ENCODE results near the gene APC2.
"Not testable (repeated sequence)": the region's sequence is repeated elsewhere in the genome, so short reads cannot be mapped to it uniquely, and the experiment has no call there.

APC2 gene

GRCh38 chr19:1467490-1468273, 17.8 kb downstream of the APC2 start:
- no peak for DNase-seq

DNA sequence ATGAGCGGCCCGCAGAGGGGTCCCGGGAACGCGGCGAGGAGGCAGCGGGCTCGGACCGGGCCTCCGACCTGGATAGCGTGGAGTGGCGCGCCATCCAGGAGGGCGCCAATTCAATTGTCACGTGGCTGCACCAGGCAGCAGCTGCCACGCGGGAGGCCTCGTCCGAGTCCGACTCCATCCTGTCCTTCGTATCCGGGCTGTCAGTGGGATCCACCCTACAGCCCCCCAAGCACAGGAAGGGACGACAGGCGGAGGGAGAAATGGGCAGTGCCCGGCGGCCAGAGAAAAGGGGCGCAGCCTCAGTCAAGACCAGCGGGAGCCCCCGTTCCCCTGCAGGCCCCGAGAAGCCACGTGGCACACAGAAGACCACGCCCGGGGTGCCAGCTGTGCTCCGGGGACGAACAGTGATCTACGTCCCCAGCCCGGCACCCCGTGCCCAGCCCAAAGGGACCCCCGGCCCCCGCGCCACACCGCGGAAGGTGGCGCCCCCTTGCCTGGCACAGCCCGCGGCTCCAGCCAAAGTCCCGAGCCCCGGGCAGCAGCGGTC, 18.4 kb downstream of the APC2 start:
- no peak for DNase-seq

GRCh38 chr19:1468821-1469254, 18.9 kb downstream of the APC2 start:
- peak; percentile 29 to 79 (median 58) for DNase-seq

- DNase-seq: peak in 1 of 4 experiments; percentile 50
Observed at GRCh38 chr19:1469255-1470054, 19.5 kb downstream of the APC2 start.

DNA sequence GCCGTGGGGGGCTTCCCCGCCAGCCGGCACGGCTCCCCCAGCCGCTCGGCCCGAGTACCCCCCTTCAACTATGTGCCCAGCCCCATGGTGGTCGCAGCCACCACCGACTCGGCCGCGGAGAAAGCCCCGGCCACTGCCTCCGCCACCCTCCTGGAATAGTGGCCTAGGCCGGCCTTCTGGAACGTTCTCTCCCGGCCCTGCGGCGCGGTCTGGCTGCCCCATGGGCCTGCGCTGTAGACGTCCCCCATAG, 20.1 kb downstream of the APC2 start:
- DNase-seq: no peak

DNA sequence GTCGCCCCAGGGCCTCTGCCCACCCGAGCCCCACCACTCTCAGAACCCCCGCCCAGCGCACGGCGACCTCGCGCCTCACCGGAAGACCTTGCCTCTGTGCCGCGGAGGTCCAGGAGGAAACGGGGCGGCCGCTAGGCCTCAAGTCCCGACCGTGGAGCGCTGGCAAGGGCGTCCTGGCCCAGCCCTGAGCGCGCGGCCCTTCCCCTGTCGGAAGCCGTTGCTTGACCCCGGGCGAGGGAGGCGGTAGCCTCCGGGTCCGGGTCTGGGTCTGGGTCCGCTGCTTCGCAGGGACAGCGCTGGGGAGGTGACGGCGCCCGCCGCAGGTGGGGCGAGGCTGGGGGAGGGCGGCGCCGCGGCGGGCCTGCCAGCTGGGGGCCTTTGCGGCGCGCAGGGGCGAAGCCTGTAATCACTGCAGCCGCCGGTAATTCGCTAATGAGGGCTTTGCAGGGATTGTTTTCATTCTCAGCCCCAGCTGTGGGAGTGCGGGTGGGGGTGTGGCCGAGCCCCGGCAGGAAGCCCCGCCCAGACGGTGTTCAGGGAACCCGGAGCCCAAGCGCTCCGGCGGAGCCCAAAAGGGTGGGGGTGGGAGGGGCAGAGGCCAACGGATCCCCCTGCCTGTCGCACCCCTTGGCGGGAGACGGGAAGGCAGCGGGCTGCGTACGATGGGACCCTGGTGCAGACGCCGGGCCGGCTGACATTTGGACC, 20.5 kb downstream of the APC2 start:
- DNase-seq: peak in 2 of 4 experiments; percentile 40 to 55

DNA sequence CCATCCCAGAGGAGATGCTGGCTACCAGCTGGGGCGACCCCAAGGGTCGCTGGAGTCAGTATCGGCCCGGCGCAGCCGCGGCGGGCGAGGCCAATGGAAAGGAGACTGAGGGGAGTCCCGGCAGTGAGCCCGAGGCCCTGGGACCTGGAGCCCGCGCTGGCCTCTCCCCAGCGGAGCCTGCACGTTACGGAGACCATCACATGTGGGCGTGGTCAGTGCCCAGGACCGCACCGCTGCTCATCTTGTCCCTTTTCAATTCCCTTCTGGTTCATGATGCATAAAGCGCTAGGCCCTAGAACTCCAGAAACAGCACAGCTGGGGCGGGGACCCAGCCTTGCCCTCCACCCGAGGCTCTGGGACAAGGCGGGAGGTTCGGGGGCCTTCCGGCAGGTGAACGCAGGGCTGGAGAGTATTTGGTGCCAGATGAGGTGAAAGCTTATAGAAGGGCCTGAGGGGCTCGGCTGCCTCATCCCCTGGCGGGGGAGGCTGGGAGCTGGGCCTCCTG, 21.1 kb downstream of the APC2 start:
- DNase-seq: peak in 1 of 4 experiments; percentile 33

DNA sequence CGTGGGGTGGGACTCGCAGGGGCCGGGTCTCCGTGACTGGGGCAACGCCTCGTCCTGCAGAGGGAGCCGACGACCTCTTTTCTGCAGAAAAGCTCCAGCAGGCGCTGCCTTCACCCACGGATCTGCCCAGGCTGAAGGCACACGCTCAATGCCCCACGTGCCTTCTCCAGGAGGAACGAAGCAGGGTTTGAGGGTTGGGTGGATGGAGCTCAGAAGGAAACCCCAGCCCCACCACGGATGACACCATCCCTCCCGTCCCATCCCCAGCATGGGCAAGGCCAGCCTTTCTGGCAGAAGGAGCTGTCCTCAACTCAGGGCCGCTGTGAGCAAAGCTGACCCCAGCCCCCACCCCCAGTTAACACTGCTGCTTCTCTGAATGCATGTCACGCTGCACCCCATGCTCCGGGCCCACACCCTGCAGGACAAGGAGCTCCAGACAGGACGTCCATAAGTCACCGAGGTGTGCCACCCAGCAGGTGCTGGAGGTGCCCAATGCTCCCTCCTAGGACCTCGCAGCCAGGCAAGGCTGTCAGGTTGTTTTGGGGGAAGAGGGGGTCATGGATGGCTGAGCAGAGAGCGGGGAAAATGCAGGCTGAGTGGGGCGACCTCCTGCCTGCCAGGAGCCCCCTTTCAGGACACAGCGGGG, 21.7 kb downstream of the APC2 start:
- peak; percentile 13 to 67 (median 56) for DNase-seq

DNA sequence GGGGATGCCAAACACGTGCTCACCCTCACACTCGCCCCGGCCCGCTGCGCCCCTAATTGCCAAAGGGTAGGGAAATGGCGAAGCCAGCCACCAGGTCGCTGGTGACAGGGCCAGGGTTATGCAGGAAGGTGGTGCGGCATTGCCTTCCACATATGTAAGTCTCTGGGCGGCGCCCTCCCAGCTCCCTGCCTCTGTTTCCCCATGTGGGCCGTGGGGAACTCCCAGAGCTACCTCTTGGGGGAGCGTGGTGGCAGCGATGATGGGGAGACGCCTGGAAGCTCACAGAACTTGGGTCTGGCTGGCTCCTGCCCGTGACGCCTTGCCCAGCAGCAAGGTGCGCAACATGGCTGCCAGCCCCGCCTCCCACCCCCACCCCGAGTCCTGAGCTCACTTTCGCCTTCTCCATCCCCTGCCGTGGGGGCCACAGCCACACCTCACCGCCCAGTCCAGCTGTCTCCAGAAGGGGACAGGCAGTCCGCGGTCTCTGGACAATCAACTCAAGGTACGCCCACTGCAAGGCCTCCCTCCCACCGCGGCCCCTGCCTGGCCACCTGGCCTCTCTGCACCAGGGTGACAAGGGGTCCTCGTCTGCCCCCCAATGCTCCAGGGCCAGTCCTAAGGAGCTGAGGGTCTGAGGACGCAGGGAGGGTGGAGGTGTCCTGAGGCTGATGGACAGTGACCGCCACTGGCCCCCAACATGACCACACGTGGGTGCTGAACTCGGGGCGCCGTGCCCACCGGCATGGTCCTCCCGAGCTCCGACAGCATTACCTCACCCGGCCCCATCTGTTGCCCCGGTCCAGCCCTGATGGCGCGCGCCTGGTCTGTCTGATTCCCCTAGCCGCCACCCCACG, 22.5 kb downstream of the APC2 start:
- DNase-seq: no peak

DNA sequence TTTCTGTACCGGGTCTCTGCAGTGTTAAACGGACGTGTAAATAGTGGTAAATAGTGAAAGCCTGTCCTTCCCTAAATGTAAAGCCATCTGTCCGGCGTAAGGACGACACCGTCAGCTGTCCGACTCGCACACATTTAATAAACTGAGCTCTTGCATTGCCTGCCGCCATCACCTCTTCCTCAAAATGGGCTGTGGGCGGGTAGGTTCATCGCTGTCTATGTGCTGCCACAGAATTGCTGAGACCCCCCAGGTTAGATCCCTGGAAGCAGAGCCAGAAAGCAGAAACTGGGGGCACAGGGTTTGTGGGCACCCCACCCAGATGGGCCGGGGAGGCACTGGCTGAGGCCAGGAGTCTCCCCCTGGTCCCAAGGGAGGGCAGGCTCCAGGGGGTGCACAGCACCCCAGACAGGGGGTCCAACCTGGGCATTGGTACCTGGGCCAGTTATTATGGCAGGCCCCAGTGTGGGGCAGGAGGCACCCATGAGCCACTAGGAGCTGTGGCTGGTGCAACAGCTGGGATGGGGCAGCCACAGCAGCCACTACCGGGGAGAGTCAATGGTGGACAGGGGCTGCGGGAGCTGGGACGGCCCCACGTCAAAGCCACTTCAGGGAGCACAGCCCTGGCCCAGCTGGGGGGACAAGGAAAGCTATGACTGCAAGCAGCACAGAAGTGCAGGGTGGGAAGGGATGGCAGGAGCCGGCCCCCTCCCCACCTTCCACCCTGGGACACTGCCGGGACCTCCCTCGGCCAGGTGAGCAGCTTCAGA, 23.3 kb downstream of the APC2 start:
- DNase-seq: no peak

GRCh38 chr19:1474011-1474764, 24.3 kb downstream of the APC2 start:
- no peak for DNase-seq

- no peak for DNase-seq
Observed at GRCh38 chr19:1474765-1475351, 24.9 kb downstream of the APC2 start.

GRCh38 chr19:1475751-1476437, 26.0 kb downstream of the APC2 start:
- no peak for DNase-seq

DNA sequence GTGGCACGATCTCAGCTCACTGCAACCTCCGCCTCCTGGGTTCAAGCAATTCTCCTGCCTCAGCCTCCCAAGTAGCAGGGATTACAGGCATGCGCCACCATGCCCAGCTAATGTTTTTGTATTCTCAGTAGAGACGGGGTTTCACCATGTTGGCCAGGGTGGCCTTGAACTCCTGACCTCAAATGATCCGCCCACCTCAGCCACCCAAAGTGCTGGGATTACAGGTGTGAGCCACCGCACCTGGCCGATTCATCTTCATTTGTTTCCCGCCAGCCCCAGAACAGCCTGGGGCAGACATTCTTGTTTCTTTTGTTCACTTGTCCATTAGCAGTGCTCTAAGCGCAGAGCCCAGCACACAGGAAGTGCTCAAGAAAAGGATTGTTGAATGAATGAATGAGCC, 27.1 kb downstream of the APC2 start:
- not testable (repeated sequence) for DNase-seq

GRCh38 chr19:1478934-1479707, 29.2 kb downstream of the APC2 start, which contains the start of gene C19orf25:
Gene C19orf25, minus strand, starts transcription at chr19:1479215. Its CDS starts 312 bp downstream, at chr19:1478903.
- DNase-seq: peak; percentile 96 to 98 (median 97)

GRCh38 chr19:1481224-1481892, 31.4 kb downstream of the APC2 start:
- no peak for DNase-seq

- no peak for DNase-seq
Observed at GRCh38 chr19:1481893-1482360, 32.0 kb downstream of the APC2 start.

Measured in suppressor macrophage (primary cell).